ENCODE data around the gene CNTN4.
"Not testable (repeated sequence)": the region's sequence is repeated elsewhere in the genome, so short reads cannot be mapped to it uniquely, and the experiment has no call there.

Gene CNTN4

GRCh38 chr3:2984831-2985220 is 886.2 kb downstream of the CNTN4 start:
- Histone ChIP-seq H3K9ac (no peak overlapping the region), H3K27me3 (ENCODE audit: insufficient read depth, low read depth) (no peaks in the 10 kb centered on the region), H4K20me1 (ENCODE audit: insufficient read depth) (no peaks in the 10 kb centered on the region), H3K36me3 (ENCODE audit: insufficient read depth) (no peaks in the 10 kb centered on the region), H3K4me3 (IDR thresholded peaks at IDR 0.05; ENCODE audit: insufficient read depth, low read depth, low read length) (no peak overlapping the region), H3K4me2 (no peak overlapping the region), H3K79me2 (ENCODE audit: insufficient read depth, low read depth) (no peaks in the 10 kb centered on the region), H3K27ac (no peak overlapping the region), H3K4me1 (ENCODE audit: low read depth, poor library complexity, severe bottlenecking) (no peaks in the 10 kb centered on the region), H2AFZ (ENCODE audit: low read depth) (no peak overlapping the region)
- TF ChIP-seq CTCF (conservative IDR thresholded peaks at IDR 0.05; ENCODE audit: low read depth, low read length): no peak

- no peaks in the 10 kb centered on the region for H3K27me3 ChIP-seq (ENCODE audit: insufficient read depth, low read depth)
- H2AFZ ChIP-seq (ENCODE audit: low read depth): no peak overlapping the region
- no peak overlapping the region for H3K4me3 ChIP-seq (IDR thresholded peaks at IDR 0.05; ENCODE audit: insufficient read depth, low read depth, low read length)
- H3K9ac ChIP-seq: no peak overlapping the region
- no peaks in the 10 kb centered on the region for H3K4me1 ChIP-seq (ENCODE audit: low read depth, poor library complexity, severe bottlenecking)
- no peaks in the 10 kb centered on the region for H3K36me3 ChIP-seq (ENCODE audit: insufficient read depth)
- no peaks in the 10 kb centered on the region for H4K20me1 ChIP-seq (ENCODE audit: insufficient read depth)
- H3K4me2 ChIP-seq: no peak overlapping the region
- no peak overlapping the region for H3K27ac ChIP-seq
- TF ChIP-seq CTCF (conservative IDR thresholded peaks at IDR 0.05; ENCODE audit: low read depth, low read length): no peak
- H3K79me2 ChIP-seq (ENCODE audit: insufficient read depth, low read depth): no peaks in the 10 kb centered on the region
These were observed 886.8 kb downstream of the CNTN4 start for GRCh38 chr3:2985479-2985878.

- no peaks in the 10 kb centered on the region for H3K36me3 ChIP-seq (ENCODE audit: insufficient read depth)
- H3K27me3 ChIP-seq (ENCODE audit: insufficient read depth, low read depth): no peaks in the 10 kb centered on the region
- no peak overlapping the region for H3K4me3 ChIP-seq (IDR thresholded peaks at IDR 0.05; ENCODE audit: insufficient read depth, low read depth, low read length)
- H3K79me2 ChIP-seq (ENCODE audit: insufficient read depth, low read depth): no peaks in the 10 kb centered on the region
- H2AFZ ChIP-seq (ENCODE audit: low read depth): no peak overlapping the region
- no peak overlapping the region for H3K4me2 ChIP-seq
- no peak for TF ChIP-seq CTCF (conservative IDR thresholded peaks at IDR 0.05; ENCODE audit: low read depth, low read length)
- no peaks in the 10 kb centered on the region for H4K20me1 ChIP-seq (ENCODE audit: insufficient read depth)
- H3K27ac ChIP-seq: no peak overlapping the region
- no peak overlapping the region for H3K9ac ChIP-seq
- no peaks in the 10 kb centered on the region for H3K4me1 ChIP-seq (ENCODE audit: low read depth, poor library complexity, severe bottlenecking)
These were observed 893.9 kb downstream of the CNTN4 start for GRCh38 chr3:2992534-2992933.

GRCh38 chr3:2993130-2993529 is 894.5 kb downstream of the CNTN4 start:
- not testable (repeated sequence) for H3K4me3 ChIP-seq (IDR thresholded peaks at IDR 0.05; ENCODE audit: insufficient read depth, low read depth, low read length); H3K9ac ChIP-seq; H3K79me2 ChIP-seq (ENCODE audit: insufficient read depth, low read depth); H3K4me2 ChIP-seq; H2AFZ ChIP-seq (ENCODE audit: low read depth); H3K4me1 ChIP-seq (ENCODE audit: low read depth, poor library complexity, severe bottlenecking); H3K27me3 ChIP-seq (ENCODE audit: insufficient read depth, low read depth); H3K27ac ChIP-seq; H4K20me1 ChIP-seq (ENCODE audit: insufficient read depth); H3K36me3 ChIP-seq (ENCODE audit: insufficient read depth)

GRCh38 chr3:2993736-2994135 is 895.1 kb downstream of the CNTN4 start:
- Histone ChIP-seq H3K9ac (no peak overlapping the region), H3K4me2 (no peak overlapping the region), H4K20me1 (ENCODE audit: insufficient read depth) (no peaks in the 10 kb centered on the region), H3K4me3 (IDR thresholded peaks at IDR 0.05; ENCODE audit: insufficient read depth, low read depth, low read length) (no peak overlapping the region), H3K79me2 (ENCODE audit: insufficient read depth, low read depth) (no peaks in the 10 kb centered on the region), H3K4me1 (ENCODE audit: low read depth, poor library complexity, severe bottlenecking) (no peaks in the 10 kb centered on the region), H3K27ac (no peak overlapping the region), H3K36me3 (ENCODE audit: insufficient read depth) (no peaks in the 10 kb centered on the region), H2AFZ (ENCODE audit: low read depth) (no peak overlapping the region), H3K27me3 (ENCODE audit: insufficient read depth, low read depth) (no peaks in the 10 kb centered on the region)
- no peak for TF ChIP-seq CTCF (conservative IDR thresholded peaks at IDR 0.05; ENCODE audit: low read depth, low read length)

Measured in KMS-11 (cell line).